GM21423 (cell line): ENCODE results near the gene DOK6.
"Not testable (repeated sequence)": the region's sequence is repeated elsewhere in the genome, so short reads cannot be mapped to it uniquely, and the experiment has no call there.

Experiments used
- ATAC-seq: cut with Tn5 transposase; IDR thresholded peaks from one replicate; pipeline ENCODE4 v1.9.1; 2021; ENCODE audit warnings: mild to moderate bottlenecking, moderate library complexity; ENCODE audit not compliant: unreplicated experiment

The DOK6 gene

DNA sequence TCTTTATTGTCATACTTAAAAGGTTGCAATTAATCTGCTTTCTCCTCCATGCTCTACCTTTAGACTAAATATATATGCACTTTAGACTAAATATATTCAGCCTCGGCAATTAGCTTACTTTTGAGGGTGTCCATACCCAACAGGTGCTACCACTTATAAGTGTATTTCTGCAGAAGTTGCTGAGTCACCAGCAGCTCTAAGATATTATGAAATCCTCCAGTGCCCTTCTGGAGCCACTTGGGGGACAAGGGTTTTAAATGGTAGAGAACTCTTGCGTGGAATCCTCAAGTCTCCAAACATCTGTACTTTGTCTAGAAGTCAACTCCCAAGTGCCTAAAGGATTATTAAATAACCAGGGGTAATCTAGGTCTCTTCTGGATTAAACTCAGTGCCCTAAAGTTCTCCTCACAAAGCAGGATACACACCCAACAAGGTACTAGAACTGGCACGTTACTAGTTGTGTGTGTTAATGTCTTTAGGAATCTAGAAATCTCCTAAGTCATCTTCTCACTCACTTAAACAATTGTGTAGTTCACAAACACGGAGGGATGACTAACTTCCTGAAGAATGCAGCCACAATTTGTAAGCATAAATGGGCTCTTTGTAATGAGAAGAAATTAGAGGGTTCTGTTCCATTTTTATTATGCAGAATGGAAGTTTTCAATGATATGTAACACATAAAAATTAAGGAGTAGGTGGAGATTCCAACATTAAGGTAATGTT lies 387.3 kb downstream of the DOK6 start:
- no peak for ATAC-seq

DNA sequence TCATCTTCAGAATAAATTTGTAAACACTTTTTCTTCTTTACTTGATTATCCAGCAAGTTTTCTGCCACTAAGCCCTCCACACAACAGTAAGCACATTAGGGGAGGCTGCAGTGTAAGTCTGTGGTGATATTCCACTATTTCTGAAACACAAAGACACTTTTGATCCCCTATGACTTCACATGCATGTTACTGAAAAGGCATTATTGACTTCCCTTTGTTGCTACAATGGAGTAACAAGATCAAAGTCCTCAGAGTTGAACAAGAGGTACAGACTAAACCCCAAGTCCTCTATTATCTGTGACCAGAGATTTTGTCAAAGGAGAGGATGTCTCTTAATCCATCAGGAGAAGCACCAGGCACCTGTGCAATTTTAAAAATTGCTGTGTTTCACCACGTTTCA lies 389.1 kb downstream of the DOK6 start:
- ATAC-seq: no peak

DNA sequence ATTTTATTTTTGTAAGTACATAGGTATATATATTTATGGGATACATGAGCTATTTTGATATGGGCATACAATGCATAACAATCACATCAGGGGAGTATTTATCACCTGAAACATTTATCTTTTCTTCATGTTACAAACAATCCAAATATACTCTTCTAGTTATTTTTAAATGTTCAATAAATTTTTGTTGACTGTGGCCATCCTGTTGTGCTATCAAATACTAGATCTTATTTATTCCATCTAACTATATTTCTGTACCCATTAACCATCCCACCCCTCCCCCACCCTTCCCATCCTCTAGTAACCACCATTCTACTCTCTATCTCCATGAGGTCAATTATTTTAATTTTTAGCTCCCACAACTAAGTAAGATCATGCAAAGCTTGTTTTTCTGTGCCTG lies 390.0 kb downstream of the DOK6 start:
- ATAC-seq: no peak

DNA sequence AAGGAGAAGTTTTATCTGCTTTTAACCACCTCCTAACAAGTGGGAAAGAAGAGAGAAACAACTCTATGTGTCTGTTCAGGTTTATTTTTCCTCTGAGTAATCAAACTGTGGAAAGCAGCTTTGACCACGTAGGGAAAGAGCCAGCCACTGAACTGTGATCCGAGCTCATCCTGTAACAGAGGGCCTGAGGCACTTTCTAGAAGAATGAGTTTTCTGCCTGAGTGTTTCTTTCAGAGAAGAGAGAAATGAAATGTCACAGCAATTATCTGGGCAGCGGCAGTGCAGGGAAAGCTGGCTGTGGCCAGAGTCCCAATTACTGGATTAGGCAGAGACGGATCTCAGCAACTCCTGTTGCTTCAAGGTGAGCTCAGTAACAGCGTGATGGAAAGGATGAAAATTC lies 395.1 kb downstream of the DOK6 start:
- no peak for ATAC-seq

GRCh38 chr18:69804776-69805501 lies 404.3 kb downstream of the DOK6 start:
- no peak for ATAC-seq

DNA sequence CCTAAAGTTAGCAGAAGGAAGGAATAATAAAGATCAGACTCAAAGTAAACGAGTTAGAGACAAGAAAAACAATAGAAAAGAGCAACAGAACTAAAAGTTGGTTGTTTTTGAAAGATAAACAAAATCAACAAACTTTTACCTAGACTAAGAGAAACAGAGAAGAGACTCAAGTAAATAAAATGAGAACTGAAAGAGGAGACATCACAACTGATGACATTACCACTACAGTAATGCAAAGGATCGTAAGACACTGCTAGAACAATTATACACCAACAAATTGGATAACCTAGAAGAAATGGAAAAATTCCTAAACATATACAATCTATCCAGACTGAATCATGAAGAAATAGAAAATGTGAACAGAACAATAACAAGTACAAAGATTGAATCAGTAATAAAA lies 407.7 kb downstream of the DOK6 start:
- ATAC-seq: no peak

GRCh38 chr18:69813559-69813958 lies 412.9 kb downstream of the DOK6 start:
- ATAC-seq: no peak

DNA sequence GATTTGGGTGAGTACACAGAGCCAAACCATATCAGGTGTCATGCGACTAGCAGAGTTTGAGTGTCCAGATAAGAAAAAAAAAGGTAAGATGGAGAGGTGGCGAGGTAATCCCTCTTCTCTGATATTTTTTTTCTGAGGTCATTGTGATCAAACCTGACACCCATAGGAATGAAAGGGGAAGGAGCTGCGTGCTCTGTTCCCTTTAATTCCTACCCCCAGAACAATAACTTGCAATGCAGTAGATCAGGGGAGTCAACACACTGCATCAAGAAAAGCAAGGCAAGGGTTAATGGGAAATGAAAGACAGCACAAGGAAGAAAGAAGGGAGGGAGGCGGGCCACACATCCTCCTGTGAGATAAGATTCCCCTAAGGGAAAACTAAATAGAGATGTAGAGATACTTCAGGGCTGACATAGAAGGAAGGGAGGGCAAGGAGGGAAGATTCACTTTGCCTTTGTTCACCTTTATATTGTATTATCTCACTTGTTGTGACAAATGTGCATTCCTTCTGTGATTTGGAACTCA lies 414.2 kb downstream of the DOK6 start:
- no peak for ATAC-seq

GRCh38 chr18:69817335-69817940 lies 416.8 kb downstream of the DOK6 start:
- ATAC-seq: no peak

DNA sequence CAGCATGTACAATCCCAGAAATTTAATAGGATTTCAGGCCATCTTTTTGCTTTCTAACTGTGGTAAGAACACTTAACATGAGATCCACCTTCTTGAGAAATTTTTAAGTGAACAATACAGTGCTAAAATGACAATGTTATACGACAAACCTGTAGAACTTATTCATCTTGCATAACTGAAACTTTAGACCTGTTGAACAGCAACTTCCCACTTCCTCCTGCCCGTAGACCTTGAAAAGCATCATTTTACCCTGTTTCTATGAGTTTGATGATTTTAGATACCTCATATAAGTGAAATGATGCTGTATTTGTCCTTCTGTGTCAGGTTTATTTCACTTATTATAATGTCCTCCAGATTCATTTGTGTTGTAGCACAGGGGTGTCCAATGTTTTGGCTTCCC lies 418.8 kb downstream of the DOK6 start:
- no peak for ATAC-seq

DNA sequence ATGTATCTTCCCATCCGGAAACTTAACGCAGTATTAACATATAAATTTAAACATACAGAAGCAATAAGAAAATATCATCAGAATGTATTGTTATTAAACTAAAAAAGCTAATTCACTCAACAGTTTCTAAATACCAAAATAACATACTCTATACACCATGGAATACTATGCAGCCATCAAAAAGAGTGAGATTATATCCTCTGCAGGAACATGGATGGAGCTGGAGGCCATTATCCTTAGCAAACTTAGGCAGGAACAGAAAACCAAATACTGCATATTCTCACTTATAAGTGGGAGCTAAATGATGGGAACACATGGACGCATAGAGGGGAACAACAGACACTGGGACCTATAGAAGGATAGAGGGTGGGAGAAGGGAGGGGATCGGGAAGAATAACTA lies 419.9 kb downstream of the DOK6 start:
- no peak for ATAC-seq

DNA sequence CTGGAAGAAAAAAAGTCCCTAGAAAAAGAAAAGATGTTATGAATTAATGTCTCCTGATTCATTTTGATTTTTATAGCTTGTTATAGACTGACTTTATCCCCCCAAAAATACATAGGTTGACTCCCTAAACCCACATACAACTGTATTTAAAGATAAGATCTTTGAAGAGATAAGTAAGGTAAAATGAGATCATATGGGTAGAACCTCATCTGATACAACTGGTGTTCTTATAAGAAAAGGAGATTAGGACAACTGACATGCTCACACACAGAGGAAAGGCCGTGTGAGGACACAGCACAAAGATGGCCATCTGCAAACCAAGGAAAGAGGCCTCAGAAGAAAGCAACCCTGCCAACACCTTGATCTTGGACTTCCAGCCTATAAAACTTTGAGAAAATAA lies 429.5 kb downstream of the DOK6 start:
- ATAC-seq: no peak

GRCh38 chr18:69834980-69835379 lies 434.3 kb downstream of the DOK6 start:
- ATAC-seq: not testable (repeated sequence)

GRCh38 chr18:69838003-69838402 lies 437.3 kb downstream of the DOK6 start:
- no peak for ATAC-seq

GRCh38 chr18:69838620-69839411 lies 438.1 kb downstream of the DOK6 start:
- ATAC-seq: peak; percentile 68

DNA sequence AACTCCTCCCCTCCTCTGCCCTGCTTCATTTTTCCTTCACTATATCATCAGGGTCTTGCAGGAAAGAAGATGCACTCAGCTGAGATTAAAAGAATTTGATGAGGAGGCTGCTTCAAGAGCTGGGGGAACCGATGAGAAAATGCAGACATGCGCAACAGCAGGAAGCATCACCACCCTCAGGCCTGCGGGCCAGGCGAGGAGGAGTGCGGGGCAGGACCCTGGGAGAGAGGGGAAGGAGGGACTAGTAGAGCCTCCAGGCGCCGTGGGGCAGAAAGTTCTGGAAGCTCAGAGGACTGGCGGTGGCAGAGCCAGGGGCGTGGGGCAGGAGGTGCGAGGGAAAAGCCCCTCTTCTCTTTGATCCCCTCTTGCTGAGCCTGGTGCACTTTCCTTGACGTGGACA lies 438.8 kb downstream of the DOK6 start:
- no peak for ATAC-seq

DNA sequence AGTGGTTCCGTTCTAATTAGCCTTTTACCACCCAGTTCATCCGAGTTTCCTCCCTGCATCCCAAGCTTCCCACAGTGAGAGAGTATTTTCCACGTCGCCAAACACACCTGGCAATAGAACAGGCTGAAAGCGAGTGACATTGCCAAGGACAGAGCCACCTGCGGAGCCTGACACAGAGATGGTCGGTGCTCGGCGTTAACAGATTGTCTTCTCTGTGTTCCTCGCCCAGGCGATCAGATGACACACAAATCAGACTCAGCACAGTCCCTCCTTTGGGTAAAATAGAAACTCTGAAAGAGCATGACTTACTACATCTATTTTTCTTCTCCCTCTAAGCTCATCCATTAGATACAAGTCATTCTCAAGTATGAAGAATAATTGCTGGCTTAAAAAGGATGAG lies 439.3 kb downstream of the DOK6 start:
- no peak for ATAC-seq

DNA sequence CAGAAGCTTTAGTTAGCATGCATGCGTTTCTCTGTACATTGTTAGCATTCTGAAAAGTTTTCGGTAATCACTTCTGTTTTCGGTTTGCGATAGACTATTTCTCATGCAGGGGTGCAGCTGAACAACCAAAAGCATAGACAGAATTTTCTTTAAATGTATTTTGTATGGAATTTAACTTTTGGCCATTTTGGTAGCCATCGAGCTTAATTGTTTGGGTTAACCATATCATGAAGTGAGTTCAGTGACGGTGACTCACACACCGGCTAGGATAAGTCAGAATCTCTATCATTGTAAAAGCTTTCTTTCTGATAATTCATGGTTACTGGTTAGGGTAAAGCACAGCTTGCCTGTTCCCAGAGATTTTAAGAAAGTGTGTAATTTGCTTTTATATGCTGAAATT lies 439.8 kb downstream of the DOK6 start:
- no peak for ATAC-seq

GRCh38 chr18:69841117-69841516 lies 440.4 kb downstream of the DOK6 start:
- no peak for ATAC-seq

DNA sequence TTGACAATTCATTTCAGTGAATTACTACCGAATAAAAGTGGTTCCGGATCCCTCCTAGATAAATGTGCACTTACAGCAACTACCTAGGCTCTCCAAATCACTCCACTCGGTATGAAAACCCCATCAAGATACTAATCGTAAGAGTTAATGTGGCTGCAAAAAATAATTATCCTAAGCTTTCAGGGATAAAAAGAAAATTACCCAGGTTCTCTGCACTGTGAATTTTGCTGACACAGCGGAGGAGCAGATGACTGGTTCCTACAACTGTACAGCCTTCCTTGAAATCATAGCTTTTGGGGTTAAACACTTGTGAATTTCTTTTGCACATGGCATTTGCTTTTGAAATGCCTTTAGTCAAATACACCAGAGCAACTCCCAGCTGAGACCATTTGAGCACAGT lies 442.3 kb downstream of the DOK6 start:
- no peak for ATAC-seq

DNA sequence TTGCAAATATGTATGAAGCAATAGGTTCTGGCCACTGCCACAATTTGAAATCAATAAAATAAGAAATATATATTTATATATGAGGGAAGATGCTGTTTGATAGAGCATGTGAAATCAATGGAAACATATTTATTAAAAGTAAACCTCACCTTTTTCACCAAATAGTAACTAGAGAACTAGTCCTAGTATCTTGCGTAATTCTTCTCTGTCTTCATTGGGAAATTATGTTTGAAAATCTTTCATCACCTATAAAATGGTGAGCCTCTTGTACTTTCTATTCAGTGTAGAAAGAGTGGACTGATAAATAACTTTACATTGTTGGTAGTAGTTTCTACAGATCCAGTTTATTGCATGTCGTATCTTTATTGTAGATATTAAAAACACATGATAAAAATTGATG lies 444.0 kb downstream of the DOK6 start:
- no peak for ATAC-seq
